Measurements from ENCODE around the gene NSMF. TPM values are rescaled to one million over a fixed set of nuclear protein-coding genes. Genes with fewer than 3 reads are reported as not detected.
A peak's percentile ranks its signal among the peaks of the same experiment; 100 is the strongest.

The NSMF gene
- total RNA-seq, 1 donor, result 22.4 TPM

- peak within 1 kb of the TSS; percentile 41 for H3K27ac ChIP-seq (ENCODE audit: low read depth, low read length)
These were observed 36.3 kb downstream of the NSMF start, which contains the start of the genes EXD3 and NOXA1 for GRCh38 chr9:137422604-137423513. TSS of gene EXD3 (minus strand) at chr9:137423162. CDS start at chr9:137395357, 27,805 bp downstream. TSS of gene NOXA1 (plus strand) at chr9:137423393. CDS start at chr9:137423530, 137 bp downstream.

GRCh38 chr9:137421838-137422603 is 37.1 kb downstream of the NSMF start:
- no peaks in the 10 kb centered on the region for H3K27me3 ChIP-seq (ENCODE audit: insufficient read depth, low read length)
- TF ChIP-seq CTCF (IDR thresholded peaks at IDR 0.05; ENCODE audit: extremely low read depth, low read depth, low read length), result no peak
- H3K79me2 ChIP-seq (ENCODE audit: insufficient read depth, low read length), result peaks cover 20% of the 10 kb centered on the region
- no peaks in the 10 kb centered on the region for H3K36me3 ChIP-seq (ENCODE audit: insufficient read depth, low read length)
- peak; percentile 79 for DNase-seq (ENCODE audit: insufficient read length, low spot score, missing footprints)
- H3K27ac ChIP-seq (ENCODE audit: low read depth, low read length), result peak overlapping the region; percentile 41
- H2AFZ ChIP-seq (ENCODE audit: low read length), result peak overlapping the region; percentile 96
- H3K4me3 ChIP-seq (ENCODE audit: insufficient read depth, low read length), result peak overlapping the region; percentile 87
- H3K4me1 ChIP-seq (ENCODE audit: insufficient read depth, low read length), result peaks cover 12% of the 10 kb centered on the region
- no peaks in the 10 kb centered on the region for H4K20me1 ChIP-seq (ENCODE audit: insufficient read depth, low read length)
- no peaks in the 10 kb centered on the region for H3K9me3 ChIP-seq (ENCODE audit: low read depth, low read length)
- peak overlapping the region; percentile 99 for H3K4me2 ChIP-seq (ENCODE audit: insufficient read depth, low read length)

More at GRCh38 chr9:137422604-137423513, 36.3 kb downstream of the NSMF start, which contains the start of the genes EXD3 and NOXA1:
- H2AFZ ChIP-seq (ENCODE audit: low read length), result peak within 1 kb of the TSS; percentile 96
- peak within 1 kb of the TSS; percentile 99 for H3K4me2 ChIP-seq (ENCODE audit: insufficient read depth, low read length)
- DNase-seq (ENCODE audit: insufficient read length, low spot score, missing footprints), result peak; percentile 100
- H3K9me3 ChIP-seq (ENCODE audit: low read depth, low read length), result no peaks in the 10 kb centered on the region
- H4K20me1 ChIP-seq (ENCODE audit: insufficient read depth, low read length), result no peaks in the 10 kb centered on the region
- no peaks in the 10 kb centered on the region for H3K36me3 ChIP-seq (ENCODE audit: insufficient read depth, low read length)
- TF ChIP-seq CTCF (IDR thresholded peaks at IDR 0.05; ENCODE audit: extremely low read depth, low read depth, low read length), result peak; percentile 37
- no peaks in the 10 kb centered on the region for H3K27me3 ChIP-seq (ENCODE audit: insufficient read depth, low read length)
- H3K79me2 ChIP-seq (ENCODE audit: insufficient read depth, low read length), result peaks cover 20% of the 10 kb centered on the region
- peak within 1 kb of the TSS; percentile 87 for H3K4me3 ChIP-seq (ENCODE audit: insufficient read depth, low read length)
- H3K4me1 ChIP-seq (ENCODE audit: insufficient read depth, low read length), result peaks cover 12% of the 10 kb centered on the region

GRCh38 chr9:137417161-137418021 is 41.7 kb downstream of the NSMF start:
- peaks cover 34% of the 10 kb centered on the region for H3K79me2 ChIP-seq (ENCODE audit: insufficient read depth, low read length)
- H3K4me1 ChIP-seq (ENCODE audit: insufficient read depth, low read length), result peaks cover 11% of the 10 kb centered on the region
- no peaks in the 10 kb centered on the region for H3K27me3 ChIP-seq (ENCODE audit: insufficient read depth, low read length)
- no peak for TF ChIP-seq CTCF (IDR thresholded peaks at IDR 0.05; ENCODE audit: extremely low read depth, low read depth, low read length)
- no peaks in the 10 kb centered on the region for H3K36me3 ChIP-seq (ENCODE audit: insufficient read depth, low read length)
- peak overlapping the region; percentile 37 for H3K4me2 ChIP-seq (ENCODE audit: insufficient read depth, low read length)
- no peak for DNase-seq (ENCODE audit: insufficient read length, low spot score, missing footprints)
- peaks cover 12% of the 10 kb centered on the region for H4K20me1 ChIP-seq (ENCODE audit: insufficient read depth, low read length)
- peak overlapping the region; percentile 51 for H3K4me3 ChIP-seq (ENCODE audit: insufficient read depth, low read length)
- no peak overlapping the region for H2AFZ ChIP-seq (ENCODE audit: low read length)
- no peaks in the 10 kb centered on the region for H3K9me3 ChIP-seq (ENCODE audit: low read depth, low read length)
- H3K27ac ChIP-seq (ENCODE audit: low read depth, low read length), result no peak overlapping the region
